Ishikawa (cell line): Measurements from ENCODE around the gene FAM168A.

Experiments used
- CEBPB ChIP-seq: IDR thresholded peaks from 2 replicates; pipeline ENCODE4 v1.6.1; 2012
- FOXM1 ChIP-seq: IDR thresholded peaks from 2 replicates; pipeline ENCODE4 v1.6.1; 2012; ENCODE audit warnings: low read depth, borderline replicate concordance
- NFIC ChIP-seq: IDR thresholded peaks from 2 replicates; pipeline ENCODE4 v1.6.1; 2012
- TAF1 ChIP-seq: IDR thresholded peaks from 2 replicates; pipeline ENCODE4 v1.6.1; 2012; ENCODE audit warnings: low read depth, mild to moderate bottlenecking
- TCF12 ChIP-seq: IDR thresholded peaks from 2 replicates; pipeline ENCODE4 v1.6.1; 2012; ENCODE audit warnings: low read depth
- ZBTB7A ChIP-seq: IDR thresholded peaks from 2 replicates; pipeline ENCODE4 v1.6.1; 2012; ENCODE audit warnings: low read depth
- TF ChIP-seq, protein P1 (sequence below): IDR thresholded peaks from 2 replicates; pipeline ENCODE4 v1.6.1; 2012
- TF ChIP-seq, protein P2 (sequence below): IDR thresholded peaks from 2 replicates; pipeline ENCODE4 v1.6.1; 2012; ENCODE audit warnings: low read depth, mild to moderate bottlenecking

DNA sequence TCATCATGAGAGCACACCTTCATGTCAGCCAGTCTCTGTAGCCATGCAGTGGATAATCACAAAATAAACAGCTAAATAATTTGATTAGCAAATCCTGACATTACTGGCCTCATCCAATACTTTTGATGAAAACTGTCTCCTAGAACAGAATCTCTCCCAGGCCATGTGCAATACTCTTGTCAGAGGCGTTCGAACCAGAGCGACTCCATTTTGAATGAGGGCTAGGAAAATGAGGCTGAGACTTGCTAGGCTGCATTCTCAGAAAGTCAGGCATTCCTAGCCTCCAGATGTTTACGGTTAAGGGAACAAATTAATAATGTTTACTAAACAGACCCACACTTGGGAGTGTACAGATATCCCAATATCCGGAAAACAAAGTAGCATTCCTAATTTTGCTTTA lies 69.9 kb downstream of the FAM168A start:
- TF ChIP-seq, protein P1, sequence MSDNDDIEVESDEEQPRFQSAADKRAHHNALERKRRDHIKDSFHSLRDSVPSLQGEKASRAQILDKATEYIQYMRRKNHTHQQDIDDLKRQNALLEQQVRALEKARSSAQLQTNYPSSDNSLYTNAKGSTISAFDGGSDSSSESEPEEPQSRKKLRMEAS = no peak
- TF ChIP-seq TCF12 (no peak), ZBTB7A (no peak), TAF1 (no peak), FOXM1 (no peak), CEBPB (no peak), NFIC (no peak)
- TF ChIP-seq, protein P2, sequence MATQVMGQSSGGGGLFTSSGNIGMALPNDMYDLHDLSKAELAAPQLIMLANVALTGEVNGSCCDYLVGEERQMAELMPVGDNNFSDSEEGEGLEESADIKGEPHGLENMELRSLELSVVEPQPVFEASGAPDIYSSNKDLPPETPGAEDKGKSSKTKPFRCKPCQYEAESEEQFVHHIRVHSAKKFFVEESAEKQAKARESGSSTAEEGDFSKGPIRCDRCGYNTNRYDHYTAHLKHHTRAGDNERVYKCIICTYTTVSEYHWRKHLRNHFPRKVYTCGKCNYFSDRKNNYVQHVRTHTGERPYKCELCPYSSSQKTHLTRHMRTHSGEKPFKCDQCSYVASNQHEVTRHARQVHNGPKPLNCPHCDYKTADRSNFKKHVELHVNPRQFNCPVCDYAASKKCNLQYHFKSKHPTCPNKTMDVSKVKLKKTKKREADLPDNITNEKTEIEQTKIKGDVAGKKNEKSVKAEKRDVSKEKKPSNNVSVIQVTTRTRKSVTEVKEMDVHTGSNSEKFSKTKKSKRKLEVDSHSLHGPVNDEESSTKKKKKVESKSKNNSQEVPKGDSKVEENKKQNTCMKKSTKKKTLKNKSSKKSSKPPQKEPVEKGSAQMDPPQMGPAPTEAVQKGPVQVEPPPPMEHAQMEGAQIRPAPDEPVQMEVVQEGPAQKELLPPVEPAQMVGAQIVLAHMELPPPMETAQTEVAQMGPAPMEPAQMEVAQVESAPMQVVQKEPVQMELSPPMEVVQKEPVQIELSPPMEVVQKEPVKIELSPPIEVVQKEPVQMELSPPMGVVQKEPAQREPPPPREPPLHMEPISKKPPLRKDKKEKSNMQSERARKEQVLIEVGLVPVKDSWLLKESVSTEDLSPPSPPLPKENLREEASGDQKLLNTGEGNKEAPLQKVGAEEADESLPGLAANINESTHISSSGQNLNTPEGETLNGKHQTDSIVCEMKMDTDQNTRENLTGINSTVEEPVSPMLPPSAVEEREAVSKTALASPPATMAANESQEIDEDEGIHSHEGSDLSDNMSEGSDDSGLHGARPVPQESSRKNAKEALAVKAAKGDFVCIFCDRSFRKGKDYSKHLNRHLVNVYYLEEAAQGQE = no peak
